ENCODE data around the gene NCCRP1.

Gene NCCRP1

GRCh38 chr19:39165857-39166256 lies 30.9 kb upstream of the NCCRP1 start:
- DNase-seq: no peak

GRCh38 chr19:39166571-39167391 lies 30.0 kb upstream of the NCCRP1 start:
- no peak for DNase-seq

DNA sequence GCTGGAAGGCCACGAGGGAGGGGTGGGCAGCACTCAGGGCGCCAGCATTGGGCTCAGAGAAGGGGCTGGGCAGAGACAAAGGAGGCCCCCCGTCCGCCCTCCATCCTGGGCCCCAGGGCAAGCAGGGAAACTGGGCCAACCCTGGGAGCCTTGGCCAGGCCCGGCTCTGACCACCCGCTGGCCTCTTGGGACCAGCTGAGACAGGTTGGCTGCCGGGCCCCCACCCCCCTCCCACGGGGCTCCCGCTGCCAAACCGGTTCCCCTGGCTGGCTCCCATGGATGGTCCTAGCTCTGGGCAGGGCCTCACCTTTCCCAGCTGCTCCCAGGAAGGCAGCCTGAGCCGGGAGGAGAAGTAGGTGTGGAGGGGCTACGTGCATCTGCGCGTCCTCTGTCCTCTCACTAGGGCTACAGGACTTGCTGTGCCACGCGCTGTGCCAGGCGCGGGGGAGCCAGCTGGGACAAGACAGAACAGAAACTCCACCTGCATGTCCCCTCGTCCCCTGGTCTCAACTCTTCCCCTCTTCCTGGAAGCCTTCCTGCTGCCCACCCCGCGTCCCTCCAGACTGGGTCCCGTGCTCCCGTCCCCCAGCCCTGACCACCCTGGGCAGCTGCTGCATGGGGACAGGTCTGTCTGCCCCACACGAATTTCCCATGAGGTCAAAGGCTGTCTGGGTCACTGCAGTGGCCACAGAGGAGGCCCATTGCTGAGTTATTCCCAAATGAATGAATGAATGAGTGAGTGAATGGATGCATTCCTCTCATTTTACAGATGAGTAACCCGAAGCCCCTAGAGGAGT lies 29.1 kb upstream of the NCCRP1 start:
- no peak for DNase-seq

- no peak for DNase-seq
Observed at GRCh38 chr19:39168258-39169142, 28.3 kb upstream of the NCCRP1 start.

DNA sequence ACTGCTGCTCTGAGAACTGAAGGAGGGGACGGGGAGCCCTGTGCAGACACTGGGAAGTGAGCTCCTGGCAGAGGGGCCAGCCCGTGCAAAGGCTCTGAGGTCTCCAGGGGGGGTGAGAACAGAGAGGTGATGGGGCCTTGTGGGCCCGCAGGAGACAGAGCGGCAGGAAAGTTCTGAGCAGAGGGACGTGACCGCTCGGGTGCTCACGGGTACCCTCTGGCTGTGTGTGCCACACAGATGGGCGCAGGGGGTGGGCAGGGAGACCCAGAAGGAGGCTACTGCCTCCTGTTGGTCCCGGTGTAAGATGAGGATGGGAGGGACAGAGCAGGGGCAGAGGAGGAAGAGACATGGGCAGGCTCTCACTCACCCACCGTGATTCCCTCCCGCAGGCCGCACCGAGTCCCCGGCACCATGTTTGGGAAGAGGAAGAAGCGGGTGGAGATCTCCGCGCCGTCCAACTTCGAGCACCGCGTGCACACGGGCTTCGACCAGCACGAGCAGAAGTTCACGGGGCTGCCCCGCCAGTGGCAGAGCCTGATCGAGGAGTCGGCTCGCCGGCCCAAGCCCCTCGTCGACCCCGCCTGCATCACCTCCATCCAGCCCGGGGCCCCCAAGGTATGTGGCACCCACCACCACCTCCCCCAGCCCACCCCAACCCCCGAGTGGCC lies 27.5 kb upstream of the NCCRP1 start:
- DNase-seq: no peak

- no peak for DNase-seq
Observed at GRCh38 chr19:39170386-39171231, 26.2 kb upstream of the NCCRP1 start.

DNA sequence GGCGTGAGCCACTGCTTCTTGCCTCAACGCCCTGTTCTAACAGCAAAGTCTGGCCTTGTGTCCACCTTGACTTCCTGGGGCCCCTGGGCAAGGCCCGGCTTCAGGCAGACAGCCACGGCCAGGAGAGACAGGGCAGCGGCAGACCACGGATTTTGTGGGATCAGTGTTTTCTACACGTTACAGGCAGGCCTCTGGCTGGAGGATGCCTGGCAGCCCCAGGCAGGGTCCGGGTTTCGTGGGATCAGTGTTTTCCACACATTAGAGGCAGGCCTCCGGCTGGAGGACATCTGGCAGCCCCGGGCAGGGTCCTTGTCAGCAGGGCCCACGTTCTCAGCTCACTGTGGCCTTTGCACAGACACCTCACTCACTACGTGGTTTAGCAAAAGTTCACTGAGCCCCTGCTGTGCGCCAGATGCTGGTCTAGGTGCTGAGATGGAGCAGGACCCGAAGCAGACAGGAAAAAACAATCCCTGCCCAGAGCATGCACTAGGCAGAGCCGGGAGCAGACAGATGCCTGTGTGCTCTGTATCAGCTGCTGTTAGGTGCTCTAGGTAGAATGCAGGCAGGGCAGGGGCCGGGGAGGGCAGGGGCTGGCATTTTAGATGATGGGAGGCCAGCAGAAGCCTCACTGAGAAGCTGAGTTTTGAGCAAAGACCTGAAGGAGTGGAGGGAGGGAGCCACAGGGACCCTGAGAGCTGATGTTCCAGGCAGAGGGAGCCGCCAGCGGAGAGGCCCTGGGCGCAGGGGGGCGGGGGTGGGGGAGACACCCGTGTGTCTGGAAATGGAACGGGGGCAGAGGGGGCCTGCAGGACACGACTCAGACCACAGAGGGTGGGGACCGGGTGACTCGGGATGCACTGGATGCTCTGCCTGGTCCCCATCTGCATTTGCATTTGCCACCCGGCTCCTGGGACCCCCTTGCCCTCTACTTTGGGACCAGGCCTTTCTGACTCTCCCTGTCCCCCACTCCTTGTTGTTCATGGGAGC lies 25.0 kb upstream of the NCCRP1 start:
- no peak for DNase-seq

- DNase-seq: no peak
Observed at GRCh38 chr19:39172700-39173501, 23.9 kb upstream of the NCCRP1 start.

GRCh38 chr19:39173502-39173991 lies 23.2 kb upstream of the NCCRP1 start:
- no peak for DNase-seq

GRCh38 chr19:39174142-39174541 lies 22.6 kb upstream of the NCCRP1 start:
- no peak for DNase-seq

GRCh38 chr19:39174558-39175544 lies 21.9 kb upstream of the NCCRP1 start:
- no peak for DNase-seq

DNA sequence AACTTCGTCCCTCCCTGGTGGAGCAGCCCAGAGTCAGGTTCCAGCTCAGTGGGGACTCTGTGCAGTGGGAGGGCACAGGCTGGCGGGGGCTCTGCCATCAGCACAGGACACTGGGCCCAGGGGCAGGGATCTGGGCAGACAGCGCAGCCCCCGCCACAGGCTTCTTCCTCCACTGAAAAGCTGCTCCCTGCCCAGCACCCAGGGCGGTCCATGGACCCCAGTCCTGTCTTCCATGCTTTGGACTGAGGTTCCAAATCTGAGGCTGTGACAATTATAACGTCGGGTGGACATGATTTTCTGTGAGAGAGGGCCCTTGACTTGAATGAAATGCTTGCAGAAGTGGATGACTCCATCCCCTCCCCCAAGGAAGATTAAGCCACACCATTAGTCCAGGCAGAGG lies 21.2 kb upstream of the NCCRP1 start:
- DNase-seq: no peak

GRCh38 chr19:39177110-39177699 lies 19.6 kb upstream of the NCCRP1 start:
- no peak for DNase-seq

DNA sequence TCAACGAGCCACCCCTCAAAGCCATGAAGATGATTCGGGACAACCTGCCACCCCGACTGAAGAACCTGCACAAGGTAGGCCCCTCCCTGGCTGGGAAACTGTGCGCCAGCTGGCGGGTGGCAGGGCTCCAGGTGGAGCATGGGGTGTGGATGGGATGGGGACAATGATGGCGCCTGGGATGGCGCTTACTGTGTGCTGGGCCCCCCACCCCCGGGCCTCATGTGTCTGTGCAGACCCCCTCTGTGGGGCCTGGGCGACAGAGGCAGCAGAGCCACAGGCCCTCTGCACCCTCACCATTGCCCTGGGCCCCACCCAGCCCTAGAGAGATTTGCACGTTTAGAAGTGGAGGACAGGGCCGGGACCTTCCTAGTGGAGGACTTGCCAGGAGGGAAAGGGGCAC lies 19.0 kb upstream of the NCCRP1 start:
- no peak for DNase-seq

GRCh38 chr19:39178296-39179006 lies 18.3 kb upstream of the NCCRP1 start:
- no peak for DNase-seq

- no peak for DNase-seq
Observed at GRCh38 chr19:39179754-39180153, 17.0 kb upstream of the NCCRP1 start.

GRCh38 chr19:39180749-39181148 lies 16.0 kb upstream of the NCCRP1 start:
- no peak for DNase-seq
